Dendritic cell treated with granulocyte-macrophage colony-stimulating factor and Interleukin-4, amounts not matched to agents 40 ng/mL and 50 ng/mL, for 4 days (primary cell): ENCODE results near the gene FCER1G.
"Not testable (repeated sequence)": the region's sequence is repeated elsewhere in the genome, so short reads cannot be mapped to it uniquely, and the experiment has no call there.

Source experiments
- H3K27ac Mint-ChIP-seq: one replicate; pipeline ENCODE4 v1.8.0; 2022; ENCODE audit warnings: mild to moderate bottlenecking, mixed read lengths
- H3K27me3 Mint-ChIP-seq: one replicate; pipeline ENCODE4 v1.8.0; 2022; ENCODE audit warnings: mild to moderate bottlenecking, mixed read lengths
- H3K36me3 Mint-ChIP-seq: one replicate; pipeline ENCODE4 v1.8.0; 2022; ENCODE audit warnings: low read depth, mixed read lengths
- H3K4me1 Mint-ChIP-seq: one replicate; pipeline ENCODE4 v1.8.0; 2022; ENCODE audit warnings: low read depth, mixed read lengths
- H3K4me3 Mint-ChIP-seq: one replicate; pipeline ENCODE4 v1.8.0; 2022; ENCODE audit warnings: mild to moderate bottlenecking, moderate library complexity, mixed read lengths
- H3K9me3 Mint-ChIP-seq: one replicate; pipeline ENCODE4 v1.8.0; 2022; ENCODE audit warnings: mixed read lengths
- intact Hi-C: fragments of 100-400 bp; cut with micrococcal nuclease; formaldehyde crosslinking; loops from one replicate; pipeline ENCODE4 v1.15.0; 2022

The FCER1G gene

GRCh38 chr1:161242313-161242712 is 27.2 kb downstream of the FCER1G start:
- no peak overlapping the region for H3K27ac Mint-ChIP-seq
- no peak overlapping the region for H3K4me3 Mint-ChIP-seq
- H3K9me3 Mint-ChIP-seq: no peaks in the 10 kb centered on the region
- H3K4me1 Mint-ChIP-seq: peaks cover 9% of the 10 kb centered on the region
- no peaks in the 10 kb centered on the region for H3K36me3 Mint-ChIP-seq
- H3K27me3 Mint-ChIP-seq: peaks cover 2% of the 10 kb centered on the region
- intact Hi-C loops: no loop called here

- Mint-ChIP-seq H3K36me3 (no peaks in the 10 kb centered on the region), H3K4me1 (peaks cover 9% of the 10 kb centered on the region), H3K27me3 (peaks cover 2% of the 10 kb centered on the region), H3K27ac (no peak overlapping the region), H3K4me3 (no peak overlapping the region), H3K9me3 (peaks cover 2% of the 10 kb centered on the region)
- intact Hi-C loops: no loop called here
These were observed 29.8 kb downstream of the FCER1G start for GRCh38 chr1:161244888-161245287.

GRCh38 chr1:161250100-161250499 is 35.0 kb downstream of the FCER1G start:
- H3K9me3 Mint-ChIP-seq, intact Hi-C loops: not testable (repeated sequence)

GRCh38 chr1:161250829-161251228 is 35.7 kb downstream of the FCER1G start:
- H3K9me3 Mint-ChIP-seq: peaks cover 7% of the 10 kb centered on the region
- no peaks in the 10 kb centered on the region for H3K4me1 Mint-ChIP-seq
- H3K27me3 Mint-ChIP-seq: peaks cover 7% of the 10 kb centered on the region
- H3K27ac Mint-ChIP-seq: no peak overlapping the region
- intact Hi-C loops: no loop called here
- H3K4me3 Mint-ChIP-seq: no peak overlapping the region
- H3K36me3 Mint-ChIP-seq: no peaks in the 10 kb centered on the region

More at GRCh38 chr1:161250100-161250499, 35.0 kb downstream of the FCER1G start:
- not testable (repeated sequence) for H3K36me3 Mint-ChIP-seq, H3K27ac Mint-ChIP-seq, H3K27me3 Mint-ChIP-seq, H3K4me1 Mint-ChIP-seq, H3K4me3 Mint-ChIP-seq

- Mint-ChIP-seq H3K27ac (no peak overlapping the region), H3K4me3 (no peak overlapping the region), H3K9me3 (peaks cover 10% of the 10 kb centered on the region), H3K27me3 (peaks cover 7% of the 10 kb centered on the region), H3K4me1 (no peaks in the 10 kb centered on the region), H3K36me3 (no peaks in the 10 kb centered on the region)
- intact Hi-C loops: no loop called here
These were observed 36.5 kb downstream of the FCER1G start for GRCh38 chr1:161251579-161251978.

- intact Hi-C loops, H3K27ac Mint-ChIP-seq, H3K4me3 Mint-ChIP-seq, H3K36me3 Mint-ChIP-seq: not testable (repeated sequence)
- Mint-ChIP-seq H3K9me3 (peaks cover 21% of the 10 kb centered on the region), H3K27me3 (peaks cover 41% of the 10 kb centered on the region), H3K4me1 (peaks cover 13% of the 10 kb centered on the region)
These were observed 40.2 kb downstream of the FCER1G start for GRCh38 chr1:161255302-161255701.

- H3K4me3 Mint-ChIP-seq, H3K36me3 Mint-ChIP-seq, intact Hi-C loops, H3K27ac Mint-ChIP-seq: not testable (repeated sequence)
- Mint-ChIP-seq H3K4me1 (peaks cover 13% of the 10 kb centered on the region), H3K9me3 (peaks cover 21% of the 10 kb centered on the region), H3K27me3 (peaks cover 47% of the 10 kb centered on the region)
These were observed 40.9 kb downstream of the FCER1G start for GRCh38 chr1:161255955-161256520.

- intact Hi-C loops, H3K36me3 Mint-ChIP-seq, H3K4me3 Mint-ChIP-seq, H3K27ac Mint-ChIP-seq: not testable (repeated sequence)
- Mint-ChIP-seq H3K27me3 (peaks cover 57% of the 10 kb centered on the region), H3K9me3 (peaks cover 21% of the 10 kb centered on the region), H3K4me1 (peaks cover 13% of the 10 kb centered on the region)
These were observed 42.0 kb downstream of the FCER1G start for GRCh38 chr1:161257109-161257508.

GRCh38 chr1:161258439-161259344 is 43.6 kb downstream of the FCER1G start, which contains the start of gene PCP4L1:
PCP4L1 (plus strand) TSS chr1:161258745; CDS start chr1:161258975, 230 bp downstream.
- Mint-ChIP-seq H3K27ac (no peak within 1 kb of the TSS), H3K4me3 (peak within 1 kb of the TSS; percentile 52), H3K9me3 (peaks cover 21% of the 10 kb centered on the region), H3K36me3 (no peaks in the 10 kb centered on the region), H3K27me3 (peaks cover 56% of the 10 kb centered on the region), H3K4me1 (peaks cover 13% of the 10 kb centered on the region)
- intact Hi-C loops: no loop called here

GRCh38 chr1:161259345-161259702 is 44.2 kb downstream of the FCER1G start:
- intact Hi-C loops: no loop called here
- peaks cover 13% of the 10 kb centered on the region for H3K4me1 Mint-ChIP-seq
- H3K9me3 Mint-ChIP-seq: peaks cover 21% of the 10 kb centered on the region
- H3K27me3 Mint-ChIP-seq: peaks cover 58% of the 10 kb centered on the region
- H3K27ac Mint-ChIP-seq: no peak overlapping the region
- H3K36me3 Mint-ChIP-seq: no peaks in the 10 kb centered on the region
- no peak overlapping the region for H3K4me3 Mint-ChIP-seq

- Mint-ChIP-seq H3K9me3 (peaks cover 21% of the 10 kb centered on the region), H3K27me3 (peaks cover 59% of the 10 kb centered on the region), H3K27ac (no peak overlapping the region), H3K4me1 (peaks cover 13% of the 10 kb centered on the region), H3K4me3 (no peak overlapping the region), H3K36me3 (no peaks in the 10 kb centered on the region)
- intact Hi-C loops: no loop called here
These were observed 44.7 kb downstream of the FCER1G start for GRCh38 chr1:161259765-161260164.

GRCh38 chr1:161260376-161261260 is 45.5 kb downstream of the FCER1G start:
- no peak overlapping the region for H3K4me3 Mint-ChIP-seq

GRCh38 chr1:161261261-161262235 is 46.5 kb downstream of the FCER1G start:
- Mint-ChIP-seq H3K36me3 (no peaks in the 10 kb centered on the region), H3K27me3 (peaks cover 64% of the 10 kb centered on the region), H3K9me3 (peaks cover 17% of the 10 kb centered on the region), H3K4me1 (peaks cover 13% of the 10 kb centered on the region), H3K4me3 (no peak overlapping the region), H3K27ac (no peak overlapping the region)
- intact Hi-C loops: no loop called here

More at GRCh38 chr1:161260376-161261260, 45.5 kb downstream of the FCER1G start:
- Mint-ChIP-seq H3K4me1 (peaks cover 13% of the 10 kb centered on the region), H3K27ac (no peak overlapping the region), H3K27me3 (peaks cover 60% of the 10 kb centered on the region), H3K36me3 (no peaks in the 10 kb centered on the region), H3K9me3 (peaks cover 21% of the 10 kb centered on the region)
- intact Hi-C loops: no loop called here
